ENCODE results near the gene MKX. TPM values are rescaled to one million over a fixed set of nuclear protein-coding genes. Genes with fewer than 3 reads are reported as not detected.

MKX gene
- total RNA-seq, 4 donors from 2014 or later: 0.82 to 2.4 TPM; not detected in 2

DNA sequence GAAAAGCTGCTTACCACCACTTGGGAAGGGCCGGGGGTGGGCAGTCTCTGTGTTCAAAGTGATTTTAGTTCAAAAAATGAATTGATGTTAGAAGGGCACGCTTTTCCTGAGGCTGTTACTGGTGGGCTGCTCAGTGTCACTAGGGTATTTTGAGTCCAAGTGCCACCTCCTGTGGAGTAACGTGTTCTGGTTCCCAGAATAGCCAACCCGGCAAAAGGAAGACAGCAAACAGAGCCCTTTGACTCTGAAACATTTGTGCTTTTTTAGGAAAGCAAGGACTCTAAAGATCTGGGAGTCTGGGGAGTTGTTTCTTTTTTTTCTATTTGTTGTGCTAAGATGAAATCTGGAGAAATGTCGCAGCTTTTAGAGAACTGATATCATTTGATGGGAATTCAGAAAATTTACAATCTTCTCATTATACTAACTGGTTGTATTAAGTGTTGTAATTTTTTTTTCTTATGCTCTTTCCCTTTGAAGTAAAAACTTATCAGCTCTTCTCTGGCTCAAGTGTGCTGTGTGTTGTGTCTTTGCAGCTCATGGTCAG, 66.2 kb downstream of the MKX start:
- no peaks in the 10 kb centered on the region for H3K27me3 ChIP-seq
- WGBS, 2 donors (ENCODE audit: low coverage in 1 of 2): 49 to 56% methylated on average over 5 of the region's 5 CpGs
- H3K27ac ChIP-seq: peak overlapping the region in 2 of 4 donors; percentile 23 to 39
- H3K9me3 ChIP-seq: no peaks in the 10 kb centered on the region
- H3K4me1 ChIP-seq: peaks cover 0 to 4% (median 0%) of the 10 kb centered on the region in 4 donors
- intact Hi-C loops (cut with DNase I; ENCODE audit: low total_unique reads) (no loop called here), in situ Hi-C loops (cut with MboI; ENCODE audit: low pct_ligation_motif_present in 1 of 4, low pct_unique_long_range_greater_than_20kb in 1 of 4, low sequenced_read_pairs in 3 of 4) (no loop called here)
- TF ChIP-seq POLR2A (IDR thresholded peaks at IDR 0.05): no peak
- no peak for TF ChIP-seq EP300 (IDR thresholded peaks at IDR 0.05; ENCODE audit: low read depth)
- TF ChIP-seq POLR2AphosphoS5 (IDR thresholded peaks at IDR 0.05): no peak
- TF ChIP-seq, protein P1, sequence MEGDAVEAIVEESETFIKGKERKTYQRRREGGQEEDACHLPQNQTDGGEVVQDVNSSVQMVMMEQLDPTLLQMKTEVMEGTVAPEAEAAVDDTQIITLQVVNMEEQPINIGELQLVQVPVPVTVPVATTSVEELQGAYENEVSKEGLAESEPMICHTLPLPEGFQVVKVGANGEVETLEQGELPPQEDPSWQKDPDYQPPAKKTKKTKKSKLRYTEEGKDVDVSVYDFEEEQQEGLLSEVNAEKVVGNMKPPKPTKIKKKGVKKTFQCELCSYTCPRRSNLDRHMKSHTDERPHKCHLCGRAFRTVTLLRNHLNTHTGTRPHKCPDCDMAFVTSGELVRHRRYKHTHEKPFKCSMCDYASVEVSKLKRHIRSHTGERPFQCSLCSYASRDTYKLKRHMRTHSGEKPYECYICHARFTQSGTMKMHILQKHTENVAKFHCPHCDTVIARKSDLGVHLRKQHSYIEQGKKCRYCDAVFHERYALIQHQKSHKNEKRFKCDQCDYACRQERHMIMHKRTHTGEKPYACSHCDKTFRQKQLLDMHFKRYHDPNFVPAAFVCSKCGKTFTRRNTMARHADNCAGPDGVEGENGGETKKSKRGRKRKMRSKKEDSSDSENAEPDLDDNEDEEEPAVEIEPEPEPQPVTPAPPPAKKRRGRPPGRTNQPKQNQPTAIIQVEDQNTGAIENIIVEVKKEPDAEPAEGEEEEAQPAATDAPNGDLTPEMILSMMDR (IDR thresholded peaks at IDR 0.05): no peak
- no peak for DNase-seq
- no peaks in the 10 kb centered on the region for H3K36me3 ChIP-seq
- H3K4me3 ChIP-seq: no peak overlapping the region

DNA sequence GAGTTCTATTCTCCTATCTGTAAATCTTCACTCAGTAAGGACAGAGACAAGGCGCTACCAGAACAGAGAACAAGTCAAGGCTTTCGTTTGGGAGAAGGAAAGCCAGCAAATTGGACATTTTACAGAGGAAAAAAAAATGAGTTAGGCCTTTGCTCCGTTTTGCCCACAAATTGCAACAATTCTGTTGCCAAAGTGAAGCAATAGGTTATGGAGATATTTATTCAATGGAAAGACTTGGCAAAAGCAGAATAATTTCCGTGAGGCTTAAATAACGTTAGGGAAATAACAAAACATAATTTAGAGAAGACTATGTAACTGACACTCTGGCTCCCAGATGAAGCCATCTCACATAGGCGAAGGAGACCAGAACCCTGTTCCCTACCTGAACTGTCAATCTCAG, 67.5 kb downstream of the MKX start:
- Histone ChIP-seq H3K36me3 (no peaks in the 10 kb centered on the region), H3K27ac (no peak overlapping the region), H3K27me3 (no peaks in the 10 kb centered on the region), H3K9me3 (no peaks in the 10 kb centered on the region), H3K4me3 (no peak overlapping the region), H3K4me1 (peaks cover 0 to 4% (median 0%) of the 10 kb centered on the region in 4 donors)
- intact Hi-C loops (cut with DNase I; ENCODE audit: low total_unique reads) (no loop called here), in situ Hi-C loops (cut with MboI; ENCODE audit: low pct_ligation_motif_present in 1 of 4, low pct_unique_long_range_greater_than_20kb in 1 of 4, low sequenced_read_pairs in 3 of 4) (no loop called here)
- no peak for DNase-seq
- WGBS, 2 donors (ENCODE audit: low coverage in 1 of 2): 66 to 71% methylated on average over 6 of the region's 6 CpGs
- TF ChIP-seq POLR2AphosphoS5 (IDR thresholded peaks at IDR 0.05) (no peak), EP300 (IDR thresholded peaks at IDR 0.05; ENCODE audit: low read depth) (no peak), POLR2A (IDR thresholded peaks at IDR 0.05) (no peak)
- TF ChIP-seq, protein P1 (IDR thresholded peaks at IDR 0.05): no peak

DNA sequence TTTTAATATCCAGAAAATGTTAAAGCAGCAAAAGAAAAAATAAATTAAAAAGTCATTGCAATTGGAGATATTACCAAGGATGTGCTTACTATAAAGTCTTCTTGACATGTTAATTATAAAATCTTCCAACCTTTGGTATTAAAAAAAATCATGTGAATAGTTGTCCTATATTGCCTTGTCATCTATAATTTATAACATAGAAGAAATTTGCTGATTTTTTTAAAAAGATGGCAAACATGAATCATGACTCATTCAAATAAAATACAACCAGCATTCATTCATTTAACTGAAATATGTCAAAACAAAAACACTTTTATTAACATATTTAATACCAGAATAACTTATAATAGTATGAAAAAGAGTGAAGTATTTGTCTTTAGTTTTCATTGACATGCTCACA, 72.6 kb downstream of the MKX start:
- no peak overlapping the region for H3K27ac ChIP-seq
- no peak for TF ChIP-seq EP300 (IDR thresholded peaks at IDR 0.05; ENCODE audit: low read depth)
- TF ChIP-seq, protein P1 (IDR thresholded peaks at IDR 0.05): no peak
- TF ChIP-seq POLR2A (IDR thresholded peaks at IDR 0.05): no peak
- TF ChIP-seq POLR2AphosphoS5 (IDR thresholded peaks at IDR 0.05): no peak
- no peak overlapping the region for H3K4me3 ChIP-seq
- in situ Hi-C loops (cut with MboI; ENCODE audit: low pct_ligation_motif_present in 1 of 4, low pct_unique_long_range_greater_than_20kb in 1 of 4, low sequenced_read_pairs in 3 of 4): loop anchor here in 1 of 4 donors (25.0 kb wide), 2 partner anchors 111 to 236 kb away; no protein-coding TSS in a partner anchor
- no peaks in the 10 kb centered on the region for H3K9me3 ChIP-seq
- DNase-seq: no peak
- intact Hi-C loops (cut with DNase I; ENCODE audit: low total_unique reads): no loop called here
- no peaks in the 10 kb centered on the region for H3K36me3 ChIP-seq
- H3K4me1 ChIP-seq: no peaks in the 10 kb centered on the region
- no peaks in the 10 kb centered on the region for H3K27me3 ChIP-seq

- DNase-seq: no peak
- 57 to 74% methylated on average over 3 to 4 of the region's 4 CpGs for WGBS, 2 donors (ENCODE audit: low coverage in 1 of 2)
- intact Hi-C loops (cut with DNase I; ENCODE audit: low total_unique reads): no loop called here
- no peaks in the 10 kb centered on the region for H3K36me3 ChIP-seq
- H3K4me1 ChIP-seq: no peaks in the 10 kb centered on the region
- no peaks in the 10 kb centered on the region for H3K27me3 ChIP-seq
- H3K27ac ChIP-seq: no peak overlapping the region
- TF ChIP-seq EP300 (IDR thresholded peaks at IDR 0.05; ENCODE audit: low read depth) (no peak), POLR2AphosphoS5 (IDR thresholded peaks at IDR 0.05) (no peak), POLR2A (IDR thresholded peaks at IDR 0.05) (no peak)
- TF ChIP-seq, protein P1 (IDR thresholded peaks at IDR 0.05): no peak
- no peak overlapping the region for H3K4me3 ChIP-seq
- H3K9me3 ChIP-seq: no peaks in the 10 kb centered on the region
- in situ Hi-C loops (cut with MboI; ENCODE audit: low pct_ligation_motif_present in 1 of 4, low pct_unique_long_range_greater_than_20kb in 1 of 4, low sequenced_read_pairs in 3 of 4): loop anchor here in 1 of 4 donors (25.0 kb wide), 2 partner anchors 110 to 235 kb away; no protein-coding TSS in a partner anchor
Measured at GRCh38 chr10:27671821-27672220, 73.8 kb downstream of the MKX start.

All from transverse colon (tissue), 4 donors.